NCI-H1105 treated with DMSO at 0.1 percent for 48 hours (cell line): ENCODE measurements around the gene PHF24.
"Not testable (repeated sequence)": the region's sequence is repeated elsewhere in the genome, so short reads cannot be mapped to it uniquely, and the experiment has no call there.

ENCODE experiments used
- DNase-seq: peaks from one replicate; lab custom pipeline; 2025; lab: John Stamatoyannopoulos, UW

The PHF24 gene

GRCh38 chr9:34997379-34997781 lies 39.3 kb downstream of the PHF24 start:
- DNase-seq, result no peak

- DNase-seq, result no peak
Measured at GRCh38 chr9:34998266-34998665, 40.2 kb downstream of the PHF24 start.

GRCh38 chr9:34999576-34999975 lies 41.5 kb downstream of the PHF24 start:
- DNase-seq, result no peak

- no peak for DNase-seq
Measured at GRCh38 chr9:35000535-35001284, 42.6 kb downstream of the PHF24 start.

GRCh38 chr9:35001285-35001677 lies 43.2 kb downstream of the PHF24 start:
- DNase-seq, result no peak

GRCh38 chr9:35001803-35002502 lies 43.9 kb downstream of the PHF24 start:
- DNase-seq, result no peak

- no peak for DNase-seq
Measured at GRCh38 chr9:35002623-35003022, 44.5 kb downstream of the PHF24 start.

- DNase-seq, result not testable (repeated sequence)
Measured at GRCh38 chr9:35004299-35004698, 46.2 kb downstream of the PHF24 start.

GRCh38 chr9:35010351-35010958 lies 52.4 kb downstream of the PHF24 start:
- DNase-seq, result no peak

- no peak for DNase-seq
Measured at GRCh38 chr9:35014517-35014916, 56.4 kb downstream of the PHF24 start.

- not testable (repeated sequence) for DNase-seq
Measured at GRCh38 chr9:35023443-35023842, 65.4 kb downstream of the PHF24 start.

- DNase-seq, result no peak
Measured at GRCh38 chr9:35026671-35027070, 68.6 kb downstream of the PHF24 start.

- no peak for DNase-seq
Measured at GRCh38 chr9:35027374-35027773, 69.3 kb downstream of the PHF24 start.

GRCh38 chr9:35027860-35028259 lies 69.8 kb downstream of the PHF24 start:
- no peak for DNase-seq

- no peak for DNase-seq
Measured at GRCh38 chr9:35028341-35028740, 70.3 kb downstream of the PHF24 start.

- no peak for DNase-seq
Measured at GRCh38 chr9:35029241-35029640, 71.2 kb downstream of the PHF24 start.

GRCh38 chr9:35029852-35030251 lies 71.8 kb downstream of the PHF24 start:
- no peak for DNase-seq
